KG1 (cell line): ENCODE results near the gene CPA2.
"Not testable (repeated sequence)": the region's sequence is repeated elsewhere in the genome, so short reads cannot be mapped to it uniquely, and the experiment has no call there.

Source experiments
- DNase-seq: peaks from one replicate; lab custom pipeline; 2025; lab: John Stamatoyannopoulos, UW

The CPA2 gene

GRCh38 chr7:130314305-130314704 lies 47.6 kb downstream of the CPA2 start:
- no peak for DNase-seq

GRCh38 chr7:130319541-130319940 lies 52.9 kb downstream of the CPA2 start:
- DNase-seq: no peak

GRCh38 chr7:130321542-130322229 lies 55.0 kb downstream of the CPA2 start:
- DNase-seq: not testable (repeated sequence)

DNA sequence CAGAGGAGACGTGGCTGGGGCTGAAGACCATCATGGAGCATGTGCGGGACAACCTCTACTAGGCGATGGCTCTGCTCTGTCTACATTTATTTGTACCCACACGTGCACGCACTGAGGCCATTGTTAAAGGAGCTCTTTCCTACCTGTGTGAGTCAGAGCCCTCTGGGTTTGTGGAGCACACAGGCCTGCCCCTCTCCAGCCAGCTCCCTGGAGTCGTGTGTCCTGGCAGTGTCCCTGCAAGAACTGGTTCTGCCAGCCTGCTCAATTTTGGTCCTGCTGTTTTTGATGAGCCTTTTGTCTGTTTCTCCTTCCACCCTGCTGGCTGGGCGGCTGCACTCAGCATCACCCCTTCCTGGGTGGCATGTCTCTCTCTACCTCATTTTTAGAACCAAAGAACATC lies 56.0 kb downstream of the CPA2 start:
- DNase-seq: no peak

- DNase-seq: no peak
These were observed 57.8 kb downstream of the CPA2 start for GRCh38 chr7:130324306-130324943.

- DNase-seq: no peak
These were observed 63.0 kb downstream of the CPA2 start for GRCh38 chr7:130329681-130330080.

DNA sequence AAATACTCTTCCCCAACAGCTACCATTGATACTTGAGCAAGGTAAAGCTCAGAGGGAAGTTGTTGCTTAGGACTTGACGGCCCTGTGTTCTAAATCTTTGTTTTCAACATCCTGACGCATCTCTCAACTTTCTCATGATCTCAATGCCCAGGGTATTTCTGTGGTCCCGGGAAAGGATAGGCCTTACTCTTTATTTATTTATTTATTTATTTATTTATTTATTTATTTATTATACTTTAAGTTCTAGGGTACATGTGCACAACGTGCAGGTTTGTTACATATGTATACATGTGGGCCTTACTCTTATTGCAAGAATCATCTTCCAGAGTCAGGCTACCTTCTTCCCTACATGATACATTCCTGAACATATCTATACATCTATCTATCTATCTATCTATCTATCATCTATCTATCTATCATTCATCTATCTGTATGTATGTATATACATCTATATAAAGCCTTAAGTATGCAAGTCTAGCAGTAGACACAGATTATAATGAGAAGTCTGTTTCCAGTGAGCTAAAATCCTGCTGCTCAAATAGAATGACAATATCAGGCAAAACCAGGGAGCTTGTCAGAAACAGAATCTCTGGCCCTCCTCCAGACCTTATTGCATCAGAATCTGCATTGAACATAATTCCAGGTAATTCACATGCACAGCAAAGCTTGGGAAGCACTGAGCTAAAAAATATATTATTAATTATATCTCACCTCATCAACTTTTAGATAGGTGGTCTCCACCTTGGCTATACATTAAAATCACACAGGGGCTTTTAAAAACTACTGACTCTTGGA lies 65.8 kb downstream of the CPA2 start:
- no peak for DNase-seq

DNA sequence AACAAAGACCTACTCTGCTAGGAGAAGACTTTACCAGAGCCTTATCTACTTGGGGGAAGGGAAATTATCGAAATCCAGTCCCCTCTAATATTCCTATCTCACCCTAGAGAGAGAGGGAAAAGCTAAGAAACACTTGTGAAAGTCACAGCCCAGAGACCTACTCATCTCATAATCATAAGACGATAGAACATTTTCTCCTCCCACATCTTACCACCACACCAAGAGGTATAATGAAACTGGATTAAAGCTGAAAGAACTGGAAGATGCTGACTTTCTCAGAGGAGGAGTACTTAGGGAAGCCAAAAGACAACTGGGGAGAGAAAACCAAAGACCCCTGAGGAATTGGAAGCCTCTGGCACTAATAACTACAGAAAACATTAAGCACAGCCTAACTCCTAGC lies 67.2 kb downstream of the CPA2 start:
- no peak for DNase-seq

GRCh38 chr7:130334274-130334673 lies 67.6 kb downstream of the CPA2 start:
- no peak for DNase-seq

GRCh38 chr7:130337410-130337971 lies 70.8 kb downstream of the CPA2 start:
- no peak for DNase-seq

DNA sequence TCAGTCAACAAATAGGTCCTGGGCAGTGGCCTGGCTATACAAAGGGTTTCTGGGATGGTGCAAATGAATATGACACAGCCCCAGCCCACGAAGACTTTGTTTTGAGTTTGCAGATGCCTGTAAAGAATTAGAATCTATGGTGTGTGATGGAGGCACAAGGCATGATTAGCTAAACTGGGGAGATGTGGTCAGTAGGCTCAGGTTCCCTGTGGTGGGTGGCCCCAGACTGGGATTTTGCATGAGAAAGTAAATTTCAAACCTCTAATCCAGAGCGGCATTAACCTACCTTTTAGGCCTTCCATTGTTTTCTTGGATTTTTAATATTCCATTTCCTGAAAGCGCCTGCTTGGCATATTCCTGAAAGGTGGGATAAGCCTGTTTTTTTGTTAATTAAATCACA lies 71.6 kb downstream of the CPA2 start:
- no peak for DNase-seq
